WTC11 (cell line): ENCODE data around the gene RANBP3.

Experiments
- CREM ChIP-seq: sonication (generic); formaldehyde crosslinking; IDR thresholded peaks from 2 replicates; pipeline ENCODE4 v1.8.1; 2022; ENCODE audit warnings: mild to moderate bottlenecking, missing genetic modification reagents, moderate library complexity
- FOXP1 ChIP-seq: sonication (generic); formaldehyde crosslinking; IDR thresholded peaks from 2 replicates; pipeline ENCODE4 v1.8.0; 2022; ENCODE audit warnings: missing genetic modification reagents, mild to moderate bottlenecking, moderate library complexity, borderline replicate concordance
- IRF2 ChIP-seq: sonication (generic); formaldehyde crosslinking; IDR thresholded peaks from 2 replicates; pipeline ENCODE4 v1.8.0; 2022; ENCODE audit warnings: low read depth, missing genetic modification reagents, borderline replicate concordance
- JUN ChIP-seq: sonication (generic); formaldehyde crosslinking; IDR thresholded peaks from 2 replicates; pipeline ENCODE4 v1.8.0; 2023; ENCODE audit warnings: mild to moderate bottlenecking, missing genetic modification reagents
- MYBL2 ChIP-seq: sonication (generic); formaldehyde crosslinking; IDR thresholded peaks from 2 replicates; pipeline ENCODE4 v1.8.1; 2023; ENCODE audit warnings: mild to moderate bottlenecking, moderate library complexity, missing genetic modification reagents
- TEAD4 ChIP-seq: sonication (generic); formaldehyde crosslinking; IDR thresholded peaks from 2 replicates; pipeline ENCODE4 v1.8.0; 2022; ENCODE audit warnings: mild to moderate bottlenecking, missing genetic modification reagents
- ZNF263 ChIP-seq: sonication (generic); formaldehyde crosslinking; IDR thresholded peaks from 2 replicates; pipeline ENCODE4 v1.8.1; 2022; ENCODE audit warnings: low read depth, mild to moderate bottlenecking, moderate library complexity, missing genetic modification reagents
- ZSCAN18 ChIP-seq: fragments of 250-450 bp; sonication (Bioruptor Pico); IDR thresholded peaks from 2 replicates; pipeline ENCODE4 v2.1.2; 2022; ENCODE audit warnings: mild to moderate bottlenecking, moderate library complexity

- TF ChIP-seq JUN (CRISPR knock-in tag): no peak
- TF ChIP-seq ZNF263 (CRISPR knock-in tag): no peak
- TF ChIP-seq FOXP1 (CRISPR knock-in tag): no peak
- TF ChIP-seq ZSCAN18 (CRISPR knock-in tag): no peak
- no peak for TF ChIP-seq MYBL2 (CRISPR knock-in tag)
- no peak for TF ChIP-seq CREM (CRISPR knock-in tag)
- no peak for TF ChIP-seq IRF2 (CRISPR knock-in tag)
- no peak for TF ChIP-seq TEAD4 (CRISPR knock-in tag)
Observed at GRCh38 chr19:5972355-5972731, 5.6 kb downstream of the RANBP3 start.
